VCaP (cell line): ENCODE data around the gene ZNF214.

Experiments used
- H3K27ac ChIP-seq: fragments of 450-650 bp; 2 replicates; pipeline ENCODE4 v1.5.1; 2017
- CTCF ChIP-seq: fragments of 450-650 bp; conservative IDR thresholded peaks from 2 replicates; pipeline ENCODE4 v1.5.1; 2017; ENCODE audit warnings: mild to moderate bottlenecking, moderate library complexity

ZNF214 gene

DNA sequence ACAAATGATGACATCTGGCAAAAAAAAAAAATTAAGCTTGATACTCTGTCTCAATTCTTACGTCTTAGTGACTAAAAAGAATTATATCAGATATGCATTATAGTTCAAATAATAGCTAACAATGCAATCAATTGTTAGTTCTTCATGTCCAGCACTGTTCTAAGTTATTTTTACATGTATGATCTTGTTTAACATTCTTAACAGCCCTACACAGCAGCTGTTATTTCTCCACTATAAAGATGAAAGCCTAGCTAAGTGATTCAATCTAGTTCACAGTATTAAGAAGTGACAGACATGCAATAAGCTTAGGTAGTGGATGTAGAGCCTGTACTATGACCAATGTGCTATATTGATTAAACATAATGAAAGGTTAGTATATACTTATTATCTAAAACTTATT, 4.1 kb downstream of the ZNF214 start:
- no peak for TF ChIP-seq CTCF
- H3K27ac ChIP-seq = no peak overlapping the region

- H3K27ac ChIP-seq = no peak overlapping the region
- TF ChIP-seq CTCF = no peak
These were observed 6.0 kb downstream of the ZNF214 start for GRCh38 chr11:7014118-7014517.

DNA sequence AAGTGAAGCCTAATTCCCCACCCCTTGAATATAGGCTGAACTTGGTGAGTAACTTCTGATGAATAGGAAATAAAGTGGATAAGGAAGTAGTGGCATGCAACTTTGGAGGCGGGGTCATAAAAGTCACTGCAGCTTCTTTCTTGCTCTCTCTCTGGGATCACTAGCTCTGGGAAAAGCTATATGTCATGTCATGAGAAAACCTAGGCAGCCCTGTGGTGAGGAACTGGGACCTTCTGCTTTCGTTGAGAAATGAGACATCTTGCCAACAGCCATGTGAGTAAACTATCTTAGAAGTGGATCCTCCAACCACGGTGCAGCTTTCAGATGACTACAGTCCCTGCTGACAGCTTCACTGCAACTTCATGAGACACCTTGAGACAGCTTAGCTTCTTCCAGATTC, 15.7 kb downstream of the ZNF214 start:
- no peak overlapping the region for H3K27ac ChIP-seq
- no peak for TF ChIP-seq CTCF

DNA sequence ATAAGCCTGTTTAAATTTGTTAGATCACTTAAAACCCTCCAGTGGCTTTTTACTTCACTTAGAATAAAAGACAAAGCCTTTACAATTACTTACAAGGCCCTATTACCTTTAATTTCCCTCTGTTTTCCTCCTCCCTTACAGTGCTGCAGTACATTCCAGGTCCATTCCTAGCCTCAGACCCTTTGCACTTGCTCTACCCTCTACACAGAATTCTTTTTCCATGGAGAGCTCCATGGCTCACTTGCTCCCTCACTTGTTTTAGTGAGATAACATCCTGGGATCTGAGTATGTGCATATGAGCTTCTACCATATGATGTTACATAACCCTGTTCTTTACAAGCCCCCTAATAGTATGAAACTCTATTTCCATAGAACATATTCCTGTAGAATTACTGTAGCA, 24.4 kb downstream of the ZNF214 start:
- no peak for TF ChIP-seq CTCF
- H3K27ac ChIP-seq = no peak overlapping the region

DNA sequence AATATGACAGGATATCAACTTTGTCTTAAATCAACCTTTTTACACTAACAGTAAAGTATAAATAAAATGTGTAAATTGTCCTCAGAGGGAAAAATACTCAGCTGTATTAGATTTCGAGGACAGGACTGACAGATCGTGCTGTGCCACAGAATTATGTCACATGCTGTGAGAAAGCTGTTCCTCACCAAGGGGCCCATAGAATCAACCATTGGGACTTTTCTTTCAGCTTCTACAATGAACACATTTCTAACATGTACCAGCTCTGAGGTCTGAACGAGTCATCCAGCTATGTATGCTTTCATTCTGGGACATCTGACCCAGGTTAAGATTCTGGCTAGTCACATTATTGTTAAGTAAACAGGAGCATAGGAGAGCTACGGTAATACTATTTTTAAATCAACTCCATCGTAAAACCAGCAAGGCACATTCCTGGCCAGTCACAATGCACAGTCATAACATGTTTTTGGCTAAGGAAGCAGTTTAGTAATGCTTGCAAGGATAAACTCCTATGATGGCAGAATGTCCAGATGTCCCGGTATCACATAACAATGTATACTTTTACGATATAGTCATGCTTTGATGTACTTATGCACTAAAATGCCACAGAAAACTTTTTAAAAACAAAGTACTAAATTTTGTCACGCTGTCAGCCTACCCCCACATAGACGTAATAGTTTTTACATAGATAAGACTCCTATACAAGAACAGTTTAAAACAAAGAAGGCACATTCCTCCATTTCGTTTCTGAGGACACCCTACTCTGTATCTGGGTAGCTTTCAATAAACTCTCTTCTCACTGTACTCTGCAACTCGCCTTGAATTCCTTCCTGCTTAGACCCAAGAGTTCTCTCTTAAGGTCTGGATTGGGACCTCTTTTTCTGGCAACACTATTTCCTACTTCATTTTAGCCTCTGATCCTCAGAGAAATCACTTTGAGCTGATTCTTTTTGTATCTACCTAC, 27.4 kb downstream of the ZNF214 start:
- no peak for TF ChIP-seq CTCF

GRCh38 chr11:6992026-6992425, 28.1 kb downstream of the ZNF214 start:
- no peak for TF ChIP-seq CTCF
- H3K27ac ChIP-seq = no peak overlapping the region

More for the DNA sequence above, 27.4 kb downstream of the ZNF214 start:
- H3K27ac ChIP-seq = no peak overlapping the region

DNA sequence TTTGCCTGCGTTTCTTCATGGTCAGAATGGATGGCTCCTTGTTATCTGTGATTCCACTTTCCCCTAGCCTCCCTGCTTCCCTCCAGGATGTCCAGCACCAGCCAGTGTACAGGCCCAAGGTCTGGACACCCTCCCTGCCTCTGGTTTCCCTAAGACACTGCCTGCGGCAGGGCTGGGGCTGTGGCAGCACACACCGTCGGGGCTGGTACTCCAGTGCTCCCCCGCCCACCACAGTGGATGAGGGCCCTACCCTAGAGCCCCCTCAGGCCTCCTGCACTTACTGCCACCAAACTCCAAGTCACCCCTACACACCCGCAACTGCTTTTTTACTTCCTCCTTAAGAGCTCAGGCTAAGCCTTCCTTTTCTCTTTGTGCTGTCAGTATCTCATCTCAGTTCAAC, 28.9 kb downstream of the ZNF214 start:
- no peak overlapping the region for H3K27ac ChIP-seq
- no peak for TF ChIP-seq CTCF
